ENCODE data around the gene ARRDC5. TPM values are rescaled to one million over a fixed set of nuclear protein-coding genes. Genes with fewer than 3 reads are reported as not detected.
A peak's percentile ranks its signal among the peaks of the same experiment; 100 is the strongest.
"Not testable (repeated sequence)": the region's sequence is repeated elsewhere in the genome, so short reads cannot be mapped to it uniquely, and the experiment has no call there.

The ARRDC5 gene
- total RNA-seq, 2 donors from 2014 or later, result 0.16 to 0.19 TPM

DNA sequence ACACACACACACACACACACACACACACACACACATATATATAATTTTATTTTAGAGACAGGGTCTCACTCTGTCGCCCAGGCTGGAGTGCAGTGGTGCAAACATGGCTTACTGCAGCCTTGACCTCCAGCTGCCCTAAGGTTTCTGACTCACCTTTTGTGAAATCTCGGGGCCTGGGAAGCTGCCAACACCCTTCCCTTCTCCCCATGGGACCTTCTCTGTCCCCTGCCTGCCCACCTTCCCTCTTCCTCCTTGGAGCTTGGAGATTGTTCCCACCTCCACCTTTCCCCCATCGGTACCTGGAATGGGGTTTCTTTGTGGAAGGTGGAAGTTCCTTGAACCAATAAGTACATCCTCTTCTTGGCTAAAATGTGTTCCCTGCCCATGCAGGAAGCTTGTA, 6.3 kb downstream of the ARRDC5 start:
- no peak for ATAC-seq (replicated peaks)
- Mint-ChIP-seq H3K36me3 (ENCODE audit: low read depth) (no peaks in the 10 kb centered on the region), H3K9me3 (no peaks in the 10 kb centered on the region), H3K27me3 (no peaks in the 10 kb centered on the region), H3K4me3 (no peak overlapping the region), H3K27ac (no peak overlapping the region), H3K4me1 (no peaks in the 10 kb centered on the region)

DNA sequence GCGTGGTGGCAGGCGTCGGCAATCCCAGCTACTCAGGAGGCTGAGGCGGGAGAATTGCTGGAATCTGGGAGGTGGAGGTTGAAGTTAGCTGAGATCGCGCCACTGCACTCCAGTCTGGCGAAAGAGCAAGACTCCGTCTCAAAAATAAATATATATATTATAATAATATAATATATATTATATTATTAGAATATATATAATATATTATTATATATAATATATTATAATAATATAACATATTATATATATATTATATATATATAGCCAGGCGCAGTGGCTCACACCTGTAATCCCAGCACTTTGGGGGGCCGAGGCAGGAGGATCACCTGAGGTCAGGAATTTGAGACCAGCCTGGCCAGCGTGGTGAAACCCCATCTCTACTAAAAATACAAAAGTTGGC, 9.7 kb downstream of the ARRDC5 start:
- not testable (repeated sequence) for H3K4me1 Mint-ChIP-seq; ATAC-seq (replicated peaks)

DNA sequence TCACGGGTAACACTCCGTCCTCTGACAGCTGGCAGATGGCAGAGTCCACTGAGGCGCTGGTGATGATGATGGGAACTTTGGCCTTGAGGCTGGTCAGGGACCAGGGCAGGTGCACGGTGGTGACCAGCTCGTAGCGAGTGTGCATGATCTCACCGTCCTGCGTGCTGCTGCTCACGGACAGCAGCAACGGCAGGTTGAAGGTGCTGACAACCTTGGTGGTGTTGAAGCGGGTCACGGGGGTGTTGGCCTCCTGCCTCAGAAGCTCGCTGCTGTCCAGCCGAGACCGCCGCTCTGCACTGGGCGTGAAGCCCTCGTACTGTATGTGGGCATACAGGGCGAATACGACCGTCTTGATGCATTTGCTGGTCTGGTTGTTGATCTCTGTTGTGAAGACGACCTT, 11.6 kb downstream of the ARRDC5 start:
- Mint-ChIP-seq H3K27ac (no peak overlapping the region), H3K27me3 (no peaks in the 10 kb centered on the region), H3K4me3 (no peak overlapping the region), H3K36me3 (ENCODE audit: low read depth) (no peaks in the 10 kb centered on the region), H3K4me1 (no peaks in the 10 kb centered on the region), H3K9me3 (no peaks in the 10 kb centered on the region)
- ATAC-seq (replicated peaks), result no peak

More for the DNA sequence above, 9.7 kb downstream of the ARRDC5 start:
- H3K36me3 Mint-ChIP-seq (ENCODE audit: low read depth); H3K27me3 Mint-ChIP-seq; H3K9me3 Mint-ChIP-seq; H3K27ac Mint-ChIP-seq; H3K4me3 Mint-ChIP-seq: not testable (repeated sequence)

DNA sequence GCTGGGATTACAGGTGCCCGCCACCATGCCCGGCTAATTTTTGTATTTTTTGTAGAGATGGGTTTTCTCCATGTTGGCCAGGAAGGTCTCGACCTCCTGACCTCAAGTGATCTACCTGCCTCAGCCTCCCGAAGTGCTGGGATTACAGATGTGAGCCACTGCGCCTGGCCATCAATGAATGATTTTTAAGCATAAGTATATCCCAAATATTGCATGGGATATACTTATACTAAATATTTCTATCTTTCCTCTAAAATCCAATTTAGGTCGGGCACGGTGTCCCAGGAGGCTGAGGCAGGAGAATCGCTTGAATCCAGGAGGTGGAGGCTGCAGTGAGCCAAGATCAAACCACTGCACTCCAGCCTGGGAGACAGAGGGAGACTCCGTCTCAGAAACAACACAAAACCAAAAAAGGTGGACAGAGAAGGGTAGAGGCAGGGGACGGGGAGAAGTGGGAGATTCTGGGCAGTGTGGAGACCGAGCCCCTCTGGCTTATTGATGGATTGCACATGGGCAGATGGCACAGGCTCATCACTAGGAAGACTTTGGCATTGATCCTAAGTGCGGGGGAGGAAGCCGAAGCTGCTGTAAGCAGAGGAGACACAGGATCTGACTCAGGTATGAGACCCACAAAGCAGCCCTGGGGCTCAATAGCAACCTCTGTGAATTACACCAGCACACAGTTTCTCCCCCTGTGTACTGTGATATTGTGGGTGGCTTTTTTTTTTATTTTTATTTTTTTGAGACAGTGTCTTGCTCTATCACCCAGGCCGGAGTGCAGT, 13.5 kb downstream of the ARRDC5 start:
- no peak for ATAC-seq (replicated peaks)
- no peak overlapping the region for H3K4me3 Mint-ChIP-seq
- no peaks in the 10 kb centered on the region for H3K4me1 Mint-ChIP-seq
- no peak overlapping the region for H3K27ac Mint-ChIP-seq
- no peaks in the 10 kb centered on the region for H3K36me3 Mint-ChIP-seq (ENCODE audit: low read depth)
- no peaks in the 10 kb centered on the region for H3K27me3 Mint-ChIP-seq
- no peaks in the 10 kb centered on the region for H3K9me3 Mint-ChIP-seq

DNA sequence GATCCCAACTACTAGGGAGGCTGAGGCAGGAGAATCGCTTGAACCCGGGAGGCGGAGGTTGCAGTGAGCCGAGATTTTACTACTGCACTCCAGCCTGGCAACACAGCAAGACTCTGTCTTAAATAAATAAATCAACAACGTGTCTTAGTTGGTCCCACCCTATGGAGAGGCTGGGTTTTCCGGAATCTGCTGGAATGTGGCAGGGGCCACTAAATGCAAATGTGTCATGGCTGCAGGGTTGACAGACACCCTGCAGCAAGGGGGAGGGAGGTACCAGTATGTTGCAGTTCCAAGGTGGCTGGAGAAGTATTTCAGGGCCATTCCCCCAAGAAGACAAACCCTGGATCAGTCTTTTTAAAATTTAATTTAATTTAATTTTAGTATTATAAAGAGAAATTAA, 14.9 kb downstream of the ARRDC5 start:
- ATAC-seq (replicated peaks); H3K27me3 Mint-ChIP-seq; H3K36me3 Mint-ChIP-seq (ENCODE audit: low read depth); H3K27ac Mint-ChIP-seq; H3K4me1 Mint-ChIP-seq; H3K4me3 Mint-ChIP-seq; H3K9me3 Mint-ChIP-seq: not testable (repeated sequence)

DNA sequence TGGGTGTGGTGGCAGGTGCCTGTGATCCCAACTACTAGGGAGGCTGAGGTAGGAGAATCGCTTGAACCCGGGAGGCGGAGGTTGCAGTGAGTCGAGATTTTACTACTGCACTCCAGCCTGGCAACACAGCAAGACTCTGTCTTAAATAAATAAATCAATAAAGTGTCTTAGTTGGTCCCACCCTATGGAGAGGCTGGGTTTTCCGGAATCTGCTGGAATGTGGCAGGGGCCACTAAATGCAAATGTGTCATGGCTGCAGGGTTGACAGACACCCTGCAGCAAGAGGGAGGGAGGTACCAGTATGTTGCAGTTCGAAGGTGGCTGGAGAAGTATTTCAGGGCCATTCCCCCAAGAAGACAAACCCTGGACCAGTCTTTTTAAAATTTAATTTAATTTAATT, 17.7 kb downstream of the ARRDC5 start:
- H3K4me1 Mint-ChIP-seq; H3K27me3 Mint-ChIP-seq; H3K4me3 Mint-ChIP-seq; H3K36me3 Mint-ChIP-seq (ENCODE audit: low read depth); H3K27ac Mint-ChIP-seq; ATAC-seq (replicated peaks); H3K9me3 Mint-ChIP-seq: not testable (repeated sequence)

DNA sequence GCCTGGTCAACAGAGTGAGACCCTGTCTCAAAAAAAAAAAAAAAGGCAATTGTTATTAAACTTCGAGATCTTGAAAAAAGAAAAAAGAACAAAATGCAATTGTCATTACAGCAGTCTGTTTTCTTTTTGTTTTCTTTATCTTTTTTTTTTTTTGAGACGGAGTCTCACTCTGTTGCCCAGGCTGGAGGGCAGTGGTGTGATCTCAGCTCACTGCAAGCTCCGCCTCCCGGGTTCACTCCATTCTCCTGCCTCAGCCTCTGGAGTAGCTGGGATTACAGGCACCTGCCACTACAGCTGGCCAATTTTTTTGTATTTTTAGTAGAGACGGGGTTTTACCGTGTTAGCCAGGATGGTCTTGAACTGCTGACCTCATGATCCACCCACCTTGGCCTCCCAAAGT, 19.8 kb downstream of the ARRDC5 start:
- H3K4me1 Mint-ChIP-seq; H3K36me3 Mint-ChIP-seq (ENCODE audit: low read depth); H3K9me3 Mint-ChIP-seq; H3K4me3 Mint-ChIP-seq; H3K27ac Mint-ChIP-seq; H3K27me3 Mint-ChIP-seq; ATAC-seq (replicated peaks): not testable (repeated sequence)

DNA sequence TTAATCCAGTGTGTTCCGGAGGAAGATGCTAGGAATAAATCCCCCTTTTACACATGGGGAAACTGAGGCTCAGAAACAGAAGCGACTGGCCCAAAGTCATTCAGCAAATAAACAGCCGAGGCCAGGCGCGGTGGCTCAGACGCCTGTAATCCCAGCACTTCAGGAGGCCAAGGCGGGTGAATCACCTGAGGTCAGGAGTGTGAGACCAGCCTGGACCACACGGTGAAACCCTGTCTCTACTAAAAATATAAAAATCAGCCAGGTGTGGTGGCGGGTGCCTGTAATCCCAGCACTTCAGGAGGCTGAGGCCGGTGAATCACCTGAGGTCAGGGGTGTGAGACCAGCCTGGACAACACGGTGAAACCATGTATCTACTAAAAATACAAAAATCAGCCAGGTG, 23.7 kb downstream of the ARRDC5 start:
- no peak for ATAC-seq (replicated peaks)
- Mint-ChIP-seq H3K27ac (no peak overlapping the region), H3K4me1 (no peaks in the 10 kb centered on the region), H3K27me3 (no peaks in the 10 kb centered on the region), H3K4me3 (no peak overlapping the region), H3K36me3 (ENCODE audit: low read depth) (no peaks in the 10 kb centered on the region), H3K9me3 (no peaks in the 10 kb centered on the region)

DNA sequence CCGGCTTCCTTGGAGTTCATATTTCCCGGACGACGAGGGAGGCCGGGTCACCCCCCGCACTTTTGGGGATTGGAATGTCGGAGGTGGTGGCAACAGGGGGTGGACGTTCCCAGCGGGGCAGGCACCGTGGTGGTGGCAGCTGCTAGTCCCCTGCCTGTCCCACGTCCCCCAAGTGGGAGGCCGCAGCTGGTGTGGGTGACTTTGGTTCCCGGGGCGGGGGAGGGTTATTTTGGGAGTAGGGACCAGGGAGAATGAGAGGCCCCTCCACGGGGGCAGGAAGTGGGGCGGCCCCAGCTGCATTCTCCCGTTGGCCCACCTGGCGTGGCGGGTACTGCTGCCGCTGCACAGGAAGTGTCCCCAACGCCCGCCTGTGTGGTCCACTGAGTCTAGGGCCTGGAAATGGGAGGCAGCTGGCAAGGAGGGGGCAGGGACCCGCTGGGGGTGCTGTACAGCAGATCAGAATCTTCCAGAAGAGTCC, 24.2 kb downstream of the ARRDC5 start:
- Mint-ChIP-seq H3K9me3 (no peaks in the 10 kb centered on the region), H3K4me1 (no peaks in the 10 kb centered on the region), H3K27me3 (no peaks in the 10 kb centered on the region), H3K36me3 (ENCODE audit: low read depth) (no peaks in the 10 kb centered on the region), H3K4me3 (no peak overlapping the region), H3K27ac (no peak overlapping the region)
- ATAC-seq (replicated peaks), result no peak

DNA sequence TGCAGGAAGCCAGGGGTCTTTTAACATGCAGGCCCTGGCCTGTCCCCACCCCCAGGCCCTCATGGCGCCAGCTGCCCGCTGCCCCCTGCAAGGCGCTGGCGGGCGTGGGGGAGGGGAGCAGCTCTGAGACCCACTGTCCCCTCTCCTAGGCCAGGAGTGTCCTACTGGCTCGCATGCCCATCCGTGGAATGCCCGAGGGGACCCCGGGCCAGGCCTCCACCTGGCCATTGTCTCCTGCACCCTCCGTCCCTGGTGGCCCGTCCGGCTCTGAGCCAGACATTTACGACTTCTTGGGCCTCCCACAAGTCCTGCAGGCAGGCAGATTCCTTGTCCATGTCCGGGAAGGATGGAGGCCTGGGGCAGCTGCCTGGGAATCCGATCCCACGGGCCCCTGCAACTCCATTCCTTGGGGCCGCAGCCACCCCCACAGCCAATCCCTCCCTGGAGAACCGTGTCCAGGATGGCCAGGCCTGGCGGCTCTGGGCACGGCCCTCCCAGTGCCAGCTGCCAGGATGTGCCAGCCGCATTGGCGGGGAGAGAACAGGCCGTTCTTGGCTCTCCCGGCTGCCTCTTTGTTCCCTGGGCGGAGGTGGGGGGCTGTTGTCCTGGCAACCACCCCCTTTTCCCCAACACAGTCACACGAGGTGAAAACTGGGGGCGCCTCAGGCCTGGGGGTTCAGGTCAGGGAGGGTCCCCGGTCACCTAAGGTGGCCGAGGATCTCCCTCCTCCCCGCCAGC, 24.8 kb downstream of the ARRDC5 start:
- H3K4me3 Mint-ChIP-seq, result no peak overlapping the region
- H3K36me3 Mint-ChIP-seq (ENCODE audit: low read depth), result no peaks in the 10 kb centered on the region
- H3K27me3 Mint-ChIP-seq, result no peaks in the 10 kb centered on the region
- no peak for ATAC-seq (replicated peaks)
- H3K27ac Mint-ChIP-seq, result no peak overlapping the region
- H3K9me3 Mint-ChIP-seq, result no peaks in the 10 kb centered on the region
- H3K4me1 Mint-ChIP-seq, result no peaks in the 10 kb centered on the region

DNA sequence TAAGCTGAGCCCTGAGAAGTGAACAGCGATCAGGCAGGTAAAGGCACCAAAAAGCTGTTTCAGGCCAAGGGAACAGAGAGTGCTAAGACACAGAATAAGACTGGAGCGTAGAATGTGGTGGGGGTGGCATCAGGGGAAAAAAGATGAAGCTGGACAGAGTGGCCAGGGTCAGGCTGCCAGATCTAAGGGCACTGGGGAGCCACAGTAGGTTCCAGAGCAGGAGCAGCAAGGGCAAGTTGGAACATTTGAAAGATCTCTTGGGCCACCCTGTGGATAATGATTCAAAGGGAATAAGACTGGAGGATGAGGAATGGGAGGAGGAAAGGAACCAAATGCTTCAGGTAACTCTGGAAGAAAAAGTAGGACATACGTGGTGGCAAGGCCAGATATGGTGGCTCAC, 28.8 kb downstream of the ARRDC5 start:
- peaks cover 10% of the 10 kb centered on the region for H3K4me1 Mint-ChIP-seq
- H3K36me3 Mint-ChIP-seq (ENCODE audit: low read depth), result no peaks in the 10 kb centered on the region
- no peak for ATAC-seq (replicated peaks)
- no peak overlapping the region for H3K27ac Mint-ChIP-seq
- peaks cover 3% of the 10 kb centered on the region for H3K27me3 Mint-ChIP-seq
- no peak overlapping the region for H3K4me3 Mint-ChIP-seq
- H3K9me3 Mint-ChIP-seq, result no peaks in the 10 kb centered on the region

DNA sequence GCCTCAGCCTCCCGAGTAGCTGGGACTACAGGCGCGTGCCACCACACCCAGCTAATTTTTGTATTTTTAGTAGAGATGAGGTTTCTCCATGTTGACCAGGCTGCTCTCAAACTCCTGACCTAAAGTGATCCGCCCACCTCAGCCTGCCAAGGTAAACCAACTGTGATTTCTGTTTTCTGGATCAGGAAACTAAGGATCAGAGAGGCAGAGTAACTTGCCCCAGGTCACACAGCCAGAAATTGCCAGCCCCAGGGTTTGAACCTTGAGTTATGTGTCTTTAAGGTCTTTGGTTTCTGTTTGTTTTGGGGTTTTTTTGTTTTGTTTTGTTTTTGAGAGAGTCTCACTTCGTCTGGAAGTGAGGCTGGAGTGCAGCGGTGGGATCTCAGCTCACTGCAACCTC, 31.0 kb downstream of the ARRDC5 start:
- Mint-ChIP-seq H3K4me1 (peaks cover 10% of the 10 kb centered on the region), H3K27me3 (peaks cover 3% of the 10 kb centered on the region), H3K9me3 (no peaks in the 10 kb centered on the region), H3K36me3 (ENCODE audit: low read depth) (no peaks in the 10 kb centered on the region), H3K4me3 (no peak overlapping the region), H3K27ac (no peak overlapping the region)
- no peak for ATAC-seq (replicated peaks)

DNA sequence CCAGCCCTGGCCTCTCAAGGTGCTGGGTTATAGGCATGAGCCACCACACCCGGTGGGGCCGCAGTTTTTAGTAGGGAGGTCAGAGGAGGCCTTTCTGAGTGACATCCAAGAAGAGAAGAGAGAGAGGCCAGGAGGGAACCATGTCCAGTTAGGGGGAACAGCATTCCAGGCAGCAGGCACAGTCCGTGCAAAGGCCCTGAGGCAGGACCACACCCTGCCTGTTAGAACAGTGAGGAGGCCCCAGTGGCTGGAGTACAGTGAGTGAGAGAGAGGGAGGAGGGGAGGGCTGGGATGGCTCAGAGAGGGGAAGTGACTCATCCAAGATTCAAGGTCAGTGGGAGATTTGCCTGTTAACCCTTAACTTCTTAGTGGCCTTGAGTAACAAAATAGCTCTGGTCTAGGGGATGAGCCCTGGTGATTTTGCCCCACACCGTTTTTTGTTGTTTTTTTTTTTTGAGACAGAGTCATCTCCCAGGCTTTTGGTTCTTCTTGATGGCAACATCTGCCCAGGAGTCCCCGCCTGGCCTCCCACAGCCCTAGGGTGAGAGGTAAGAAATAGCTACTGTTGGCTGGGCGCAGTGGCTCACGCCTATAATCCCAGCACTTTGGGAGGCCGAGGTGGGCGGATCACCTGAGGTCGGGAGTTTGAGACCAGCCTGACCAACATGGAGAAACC, 32.5 kb downstream of the ARRDC5 start:
- ATAC-seq (replicated peaks), result peak; percentile 67
- Mint-ChIP-seq H3K36me3 (ENCODE audit: low read depth) (no peaks in the 10 kb centered on the region), H3K27me3 (peaks cover 3% of the 10 kb centered on the region), H3K4me1 (peaks cover 10% of the 10 kb centered on the region), H3K4me3 (peak overlapping the region; percentile 33), H3K9me3 (no peaks in the 10 kb centered on the region), H3K27ac (peak overlapping the region; percentile 33)

DNA sequence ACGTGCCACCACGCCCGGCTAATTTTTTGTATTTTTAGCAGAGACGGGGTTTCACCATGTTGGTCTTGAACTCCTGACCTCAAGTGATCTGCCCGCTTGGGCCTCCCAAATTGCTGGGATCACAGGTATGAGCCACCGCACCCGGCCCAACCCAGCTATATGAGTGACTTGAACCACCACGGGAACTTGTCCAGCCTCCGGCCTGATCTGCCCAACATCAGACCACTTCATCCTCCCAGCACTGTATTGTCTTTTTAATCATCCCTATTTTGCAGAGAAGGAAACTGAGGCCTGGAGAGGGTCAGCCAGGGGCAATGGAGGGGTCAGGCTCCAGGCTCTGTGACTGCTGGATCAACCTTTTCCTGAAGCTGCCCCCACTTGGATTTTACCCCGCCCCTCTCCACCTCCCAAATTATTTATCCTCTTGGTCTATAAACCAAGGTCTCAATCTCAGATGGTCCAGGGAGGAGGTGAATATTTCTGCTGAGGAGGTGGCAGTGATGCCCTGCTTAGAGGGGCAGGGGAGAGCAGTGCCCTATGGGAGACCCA, 34.3 kb downstream of the ARRDC5 start:
- H3K4me3 Mint-ChIP-seq, result peak overlapping the region; percentile 81
- no peaks in the 10 kb centered on the region for H3K36me3 Mint-ChIP-seq (ENCODE audit: low read depth)
- H3K27ac Mint-ChIP-seq, result peak overlapping the region; percentile 44
- ATAC-seq (replicated peaks), result no peak
- H3K4me1 Mint-ChIP-seq, result peaks cover 10% of the 10 kb centered on the region
- peaks cover 3% of the 10 kb centered on the region for H3K27me3 Mint-ChIP-seq
- no peaks in the 10 kb centered on the region for H3K9me3 Mint-ChIP-seq

Measured in activated T-helper 17 cell treated with anti-CD3 and anti-CD28 coated beads, Interleukin-2, amount 50 U/mL, for 72 hours (primary cell).